OCI-LY7 (cell line): ENCODE data around the gene SIGLECL1. TPM values are rescaled to one million over a fixed set of nuclear protein-coding genes. Genes with fewer than 3 reads are reported as not detected.

ENCODE experiments used
- BruUV-seq: library from RNA; stranded (reverse); fragments of 400-500 nt; replicated peaks from 2 replicates; lab custom pipeline; 2021; lab: Mats Ljungman, UMichigan
- CTCF ChIA-PET: fragments of 300-600 bp; sonication (Branson Sonifier 250); formaldehyde crosslinking; loops from one replicate; lab custom pipeline; 2022; ENCODE audit warnings: antibody characterized with exemption; ENCODE audit not compliant: unreplicated experiment; lab: Charles Lee
- POLR2A ChIA-PET: fragments of 300-600 bp; sonication (Branson Sonifier 250); formaldehyde crosslinking; loops from one replicate; lab custom pipeline; 2022; ENCODE audit warnings: antibody characterized with exemption; lab: Charles Lee
- DNase-seq: peaks from one replicate; pipeline ENCODE4 v3.0.0-alpha.2; 2015; ENCODE audit warnings: low spot score
- H2AFZ ChIP-seq: fragments of 200-600 bp; sonication (generic), shearing (Covaris generic); 2 replicates; pipeline ENCODE4 v1.6.1; 2014; ENCODE audit warnings: mild to moderate bottlenecking, antibody characterized with exemption, low read length, moderate library complexity
- H3K27ac ChIP-seq: fragments of 200-600 bp; sonication (generic); 2 replicates; pipeline ENCODE4 v1.5.1; 2014; ENCODE audit warnings: mixed run types, low read depth, mild to moderate bottlenecking, moderate library complexity, low read length, inconsistent platforms; ENCODE audit not compliant: poor library complexity, severe bottlenecking
- H3K36me3 ChIP-seq: fragments of 200-600 bp; sonication (generic); 2 replicates; pipeline ENCODE4 v1.6.1; 2014; ENCODE audit warnings: mild to moderate bottlenecking, antibody characterized with exemption, low read length, moderate library complexity, mixed read lengths; ENCODE audit not compliant: insufficient read depth
- H3K4me1 ChIP-seq: fragments of 200-600 bp; sonication (generic); 2 replicates; pipeline ENCODE4 v1.5.1; 2014; ENCODE audit warnings: mild to moderate bottlenecking, low read length; ENCODE audit not compliant: insufficient read depth, poor library complexity, severe bottlenecking
- H3K4me2 ChIP-seq: fragments of 200-600 bp; sonication (generic); 2 replicates; pipeline ENCODE4 v1.6.1; 2014; ENCODE audit warnings: mild to moderate bottlenecking, low read length
- H3K4me3 ChIP-seq: fragments of 200-600 bp; sonication (generic); 2 replicates; pipeline ENCODE4 v1.5.1; 2014; ENCODE audit warnings: mild to moderate bottlenecking, low read depth, low read length; ENCODE audit not compliant: poor library complexity, severe bottlenecking
- H3K79me2 ChIP-seq: fragments of 200-600 bp; sonication (generic); 2 replicates; pipeline ENCODE4 v1.6.1; 2016; ENCODE audit warnings: low read depth, mild to moderate bottlenecking, low read length, moderate library complexity, mixed read lengths; ENCODE audit not compliant: insufficient read depth
- H3K9me2 ChIP-seq: fragments of 200-600 bp; sonication (generic); 2 replicates; pipeline ENCODE4 v1.6.1; 2016; ENCODE audit warnings: mild to moderate bottlenecking, low read length, mixed read lengths; ENCODE audit not compliant: insufficient read depth
- H3K9me3 ChIP-seq: fragments of 200-600 bp; sonication (generic); 2 replicates; pipeline ENCODE4 v1.6.1; 2014; ENCODE audit warnings: mild to moderate bottlenecking, mixed run types, low read length, mixed read lengths
- H4K20me1 ChIP-seq: fragments of 200-600 bp; sonication (generic); 2 replicates; pipeline ENCODE4 v1.6.1; 2014; ENCODE audit warnings: mild to moderate bottlenecking, antibody characterized with exemption, low read length, moderate library complexity, mixed read lengths; ENCODE audit not compliant: insufficient read depth
- CTCF ChIP-seq: fragments of 200-600 bp; sonication (generic); conservative IDR thresholded peaks from 2 replicates; pipeline ENCODE4 v1.5.1; 2014; ENCODE audit warnings: mild to moderate bottlenecking, antibody characterized with exemption, low read length, moderate library complexity, mixed read lengths
- EZH2phosphoT487 ChIP-seq: fragments of 200-600 bp; sonication (generic); IDR thresholded peaks from 2 replicates; pipeline ENCODE4 v1.6.1; 2018; ENCODE audit warnings: low read depth, borderline replicate concordance, mild to moderate bottlenecking, mixed run types, antibody characterized with exemption, low read length, moderate library complexity, mixed read lengths
- intact Hi-C: fragments of 100-400 bp; cut with micrococcal nuclease; formaldehyde crosslinking; loops from one replicate; pipeline ENCODE4 v1.10.0; 2022; ENCODE audit not compliant: unreplicated experiment
- total RNA-seq, 2 experiments: library from RNA; depleted of rRNA in 1 of 2; stranded (reverse); fragments of >200 nt in 1 of 2; shearing (Covaris generic) in 1 of 2; gene quantifications; 2 replicates each; pipeline ENCODE4 v1.2.3, GENCODE V29; 2014 to 2022

SIGLECL1 gene
- total RNA-seq, 2 experiments from 2014 or later: not detected

- Histone ChIP-seq H3K79me2 (no peaks in the 10 kb centered on the region), H3K27ac (no peak overlapping the region), H3K36me3 (no peaks in the 10 kb centered on the region), H3K4me1 (no peaks in the 10 kb centered on the region), H3K4me2 (no peak overlapping the region), H3K9me2 (no peaks in the 10 kb centered on the region), H4K20me1 (no peaks in the 10 kb centered on the region), H3K4me3 (no peak overlapping the region), H2AFZ (no peak overlapping the region), H3K9me3 (no peaks in the 10 kb centered on the region)
- intact Hi-C loops: no loop called here
- BruUV-seq: no TSS peak
- TF ChIP-seq CTCF (no peak), EZH2phosphoT487 (no peak)
- POLR2A ChIA-PET: no interaction called here
- DNase-seq: no peak
- CTCF ChIA-PET: no interaction called here
These were observed 24.8 kb upstream of the SIGLECL1 start for GRCh38 chr19:51226067-51226466.

- no TSS peak for BruUV-seq
- Histone ChIP-seq H3K4me1 (no peaks in the 10 kb centered on the region), H3K36me3 (no peaks in the 10 kb centered on the region), H3K4me3 (no peak overlapping the region), H3K4me2 (no peak overlapping the region), H4K20me1 (no peaks in the 10 kb centered on the region), H2AFZ (no peak overlapping the region), H3K27ac (no peak overlapping the region), H3K79me2 (no peaks in the 10 kb centered on the region), H3K9me3 (no peaks in the 10 kb centered on the region), H3K9me2 (no peaks in the 10 kb centered on the region)
- TF ChIP-seq EZH2phosphoT487 (no peak), CTCF (no peak)
- intact Hi-C loops: no loop called here
- POLR2A ChIA-PET: no interaction called here
- no peak for DNase-seq
- CTCF ChIA-PET: no interaction called here
These were observed 23.6 kb upstream of the SIGLECL1 start for GRCh38 chr19:51227326-51227725.

- BruUV-seq: no TSS peak
- H4K20me1 ChIP-seq: no peaks in the 10 kb centered on the region
- no peaks in the 10 kb centered on the region for H3K9me3 ChIP-seq
- CTCF ChIA-PET: no interaction called here
- H3K4me2 ChIP-seq: no peak overlapping the region
- no peaks in the 10 kb centered on the region for H3K79me2 ChIP-seq
- no peaks in the 10 kb centered on the region for H3K4me1 ChIP-seq
- no peak overlapping the region for H3K27ac ChIP-seq
- POLR2A ChIA-PET: no interaction called here
- DNase-seq: no peak
- no peak for TF ChIP-seq CTCF
- no peak for TF ChIP-seq EZH2phosphoT487
- H3K36me3 ChIP-seq: no peaks in the 10 kb centered on the region
- H2AFZ ChIP-seq: no peak overlapping the region
- no peaks in the 10 kb centered on the region for H3K9me2 ChIP-seq
- H3K4me3 ChIP-seq: no peak overlapping the region
- intact Hi-C loops: no loop called here
These were observed 22.9 kb upstream of the SIGLECL1 start for GRCh38 chr19:51227966-51228365.
